AG09309 (cell line): ENCODE data around the gene XAB2.

Experiments used
- DNase-seq: peaks from one replicate; pipeline ENCODE4 v3.0.0-alpha.2; 2010; ENCODE audit warnings: low read depth
- H3K4me3 ChIP-seq: 2 replicates; pipeline ENCODE4 v1.5.1; 2011; ENCODE audit warnings: mild to moderate bottlenecking, low read depth, low read length, moderate library complexity; ENCODE audit not compliant: control insufficient read depth
- CTCF ChIP-seq: IDR thresholded peaks from 2 replicates; pipeline ENCODE4 v1.5.1; 2011; ENCODE audit warnings: mild to moderate bottlenecking, low read depth, low read length, inconsistent platforms; ENCODE audit not compliant: insufficient read depth, control insufficient read depth; ENCODE audit errors: missing control alignments

XAB2 gene

DNA sequence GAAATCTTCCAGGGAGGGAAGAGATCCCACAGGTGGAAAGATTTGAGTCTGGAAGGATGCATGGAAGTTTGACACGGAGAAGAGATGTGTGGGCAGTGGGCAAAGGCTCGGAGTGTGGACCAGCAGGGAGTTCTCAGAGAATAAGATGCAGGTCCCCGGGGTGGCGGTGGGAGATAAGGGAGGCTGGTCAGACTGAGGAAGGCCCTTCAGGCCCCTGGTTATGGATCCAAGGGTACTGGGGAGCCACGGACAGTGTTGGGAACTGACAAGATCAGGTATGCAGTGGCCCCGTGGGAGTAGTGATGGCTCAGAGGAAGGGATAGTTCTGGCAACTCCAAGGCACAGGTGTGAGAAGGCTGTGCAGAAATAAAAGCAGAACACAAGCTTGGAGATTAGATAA lies 31.2 kb downstream of the XAB2 start:
- no peak for TF ChIP-seq CTCF
- H3K4me3 ChIP-seq, result no peak overlapping the region
- DNase-seq, result no peak

GRCh38 chr19:7597689-7598088 lies 31.7 kb downstream of the XAB2 start:
- no peak overlapping the region for H3K4me3 ChIP-seq
- TF ChIP-seq CTCF, result no peak
- DNase-seq, result no peak

DNA sequence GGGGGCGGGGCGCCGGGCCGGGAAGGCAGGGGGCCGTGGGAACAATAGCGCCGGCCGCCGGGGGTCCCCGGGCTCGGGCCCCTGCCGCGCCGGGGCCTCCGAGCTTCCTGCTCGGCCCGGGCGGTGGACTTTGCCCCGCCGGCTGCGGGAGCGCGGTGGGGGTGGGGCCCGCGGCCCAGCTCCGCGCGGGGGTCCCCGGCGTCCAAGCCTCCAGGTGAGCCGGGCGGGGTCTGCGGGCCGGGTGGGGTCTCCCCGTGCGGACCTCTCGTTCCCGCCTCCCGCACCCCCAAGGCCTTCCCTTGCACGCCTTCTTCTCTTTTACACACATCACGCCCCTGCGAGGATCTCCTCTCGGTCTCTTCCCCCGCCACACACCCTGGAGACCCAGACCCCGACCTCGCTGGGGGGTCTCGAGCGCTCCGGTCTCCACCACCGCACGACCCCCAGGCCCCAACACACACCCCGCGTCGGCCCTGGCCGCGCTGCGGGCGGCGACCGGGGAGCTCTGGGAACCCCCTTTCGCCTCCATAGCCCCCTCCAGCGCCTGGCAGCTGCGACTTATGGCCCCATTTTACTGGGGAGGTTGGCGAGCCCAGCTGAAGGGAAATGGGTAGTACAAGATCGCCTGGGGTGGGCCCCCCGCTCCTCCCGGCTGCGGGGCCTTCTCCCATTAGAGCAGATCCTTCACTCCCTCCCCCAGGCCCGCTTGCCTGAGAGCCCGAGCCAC lies 33.0 kb downstream of the XAB2 start:
- DNase-seq, result no peak
- H3K4me3 ChIP-seq, result no peak overlapping the region

GRCh38 chr19:7595466-7596133 lies 33.7 kb downstream of the XAB2 start, which contains the start of gene CAMSAP3:
Gene CAMSAP3, plus strand, starts transcription at chr19:7595863. Its CDS starts 140 bp downstream, at chr19:7596003.
- TF ChIP-seq CTCF, result no peak
- no peak within 1 kb of the TSS for H3K4me3 ChIP-seq
- no peak for DNase-seq

More for the DNA sequence above, 33.0 kb downstream of the XAB2 start:
- no peak for TF ChIP-seq CTCF

GRCh38 chr19:7590256-7590655 lies 39.1 kb downstream of the XAB2 start:
- no peak for TF ChIP-seq CTCF
- no peak for DNase-seq
- no peak overlapping the region for H3K4me3 ChIP-seq

DNA sequence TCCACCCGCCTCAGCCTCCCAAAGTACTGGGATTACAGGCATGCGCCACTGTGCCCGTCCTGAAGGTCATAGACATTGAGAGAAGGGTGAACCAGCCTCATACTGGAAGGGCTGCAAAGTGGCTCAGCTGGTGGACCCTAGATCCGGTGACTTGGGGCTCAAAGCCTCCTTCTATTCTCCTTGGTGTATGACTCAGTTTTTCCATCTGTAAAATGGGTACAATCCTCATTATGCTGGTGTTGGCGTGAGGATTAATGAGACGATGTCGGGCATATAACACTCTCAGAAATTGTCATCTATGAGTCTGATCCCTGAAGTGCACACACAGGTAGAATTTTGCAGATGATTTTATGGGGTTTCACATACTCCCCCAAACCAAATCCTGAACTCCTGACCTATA lies 39.5 kb downstream of the XAB2 start:
- no peak for DNase-seq
- TF ChIP-seq CTCF, result no peak
- no peak overlapping the region for H3K4me3 ChIP-seq
